Stimulated activated CD8-positive, alpha-beta memory T cell treated with anti-CD3 and anti-CD28 coated beads, Interleukin-2, amount 100 ng/mL, for 1 hour (primary cell): ENCODE data around the gene DSG2.

ENCODE experiments used
- DNase-seq, 2 donors: peaks; one replicate each; pipeline ENCODE4 v3.0.0-alpha.2; 2020; ENCODE audit warnings: low read depth in 2 of 2

The DSG2 gene

DNA sequence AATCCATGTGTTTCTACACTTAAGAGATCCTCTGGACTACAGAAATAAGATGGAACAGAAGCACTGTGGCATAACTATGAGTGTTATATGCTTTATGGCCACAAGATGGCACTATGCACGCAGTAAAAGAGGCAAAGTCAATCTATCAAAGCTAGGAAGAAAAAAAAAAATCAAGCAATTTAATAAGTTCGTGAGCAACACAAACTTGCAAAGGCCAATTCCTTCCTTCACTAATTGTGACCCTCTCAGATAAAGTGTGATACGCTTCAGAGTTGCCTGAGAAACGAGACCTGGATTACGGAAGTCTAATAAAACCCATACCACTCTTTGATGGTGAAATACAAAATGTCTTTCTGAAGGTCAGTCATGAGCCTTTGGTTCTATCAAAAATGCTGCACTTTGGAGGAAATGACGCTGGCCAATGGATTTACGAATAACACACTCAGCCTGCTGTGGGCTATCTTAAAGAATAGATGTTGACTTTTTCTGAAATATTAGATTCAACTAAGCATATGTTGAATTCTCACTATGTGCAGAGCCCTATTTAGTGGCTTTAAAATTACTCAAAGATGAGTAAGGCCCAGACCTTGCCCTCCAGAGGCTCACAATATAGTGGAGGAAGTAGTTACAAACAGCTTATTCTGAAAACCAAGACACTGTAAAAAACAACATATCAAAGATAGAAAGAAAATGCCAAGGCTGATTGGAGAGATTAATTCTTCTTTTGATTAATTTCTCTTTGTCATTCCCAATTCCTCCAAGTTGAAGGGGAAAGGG lies 58.2 kb downstream of the DSG2 start:
- DNase-seq, result no peak

DNA sequence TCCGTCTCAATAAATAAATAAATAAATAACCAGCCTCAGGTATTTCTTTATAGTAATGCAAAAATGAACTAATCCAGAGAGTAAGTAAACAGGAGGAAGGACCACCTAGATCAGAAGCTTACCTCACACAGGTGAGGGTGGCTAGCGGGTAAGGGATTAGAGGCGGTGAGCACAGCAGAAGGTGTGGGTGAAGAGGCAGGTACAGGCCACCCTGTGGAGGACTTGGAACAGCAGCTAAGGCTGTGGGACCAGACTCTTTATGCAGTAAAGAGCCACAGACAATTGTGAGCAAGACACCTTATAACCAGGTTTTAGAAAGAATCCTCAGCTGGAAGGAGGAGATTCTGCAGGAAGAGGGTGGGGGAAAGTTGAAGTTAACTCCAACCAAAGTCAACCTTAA lies 59.5 kb downstream of the DSG2 start:
- no peak for DNase-seq

GRCh38 chr18:31558567-31558966 lies 60.6 kb downstream of the DSG2 start:
- no peak for DNase-seq

DNA sequence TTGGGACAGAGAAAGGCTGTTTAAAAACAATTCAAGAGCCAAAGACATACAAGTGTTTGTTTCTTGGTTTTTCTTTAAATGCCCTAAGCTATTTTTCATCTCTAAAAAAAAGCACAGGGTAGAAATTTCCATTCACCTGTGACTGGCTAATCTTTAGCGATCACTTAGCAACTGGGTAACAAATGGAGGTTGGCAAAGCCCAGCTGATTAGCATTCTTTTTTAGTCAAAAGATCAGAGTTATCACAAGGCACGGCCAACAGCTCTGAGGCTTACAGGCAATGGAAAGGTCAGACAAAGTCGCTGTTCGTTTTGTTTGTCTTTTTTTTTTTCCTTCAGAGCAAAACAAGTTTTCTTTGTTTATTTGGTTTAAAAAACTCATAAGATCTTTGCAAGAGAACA lies 64.7 kb downstream of the DSG2 start:
- DNase-seq, result no peak

DNA sequence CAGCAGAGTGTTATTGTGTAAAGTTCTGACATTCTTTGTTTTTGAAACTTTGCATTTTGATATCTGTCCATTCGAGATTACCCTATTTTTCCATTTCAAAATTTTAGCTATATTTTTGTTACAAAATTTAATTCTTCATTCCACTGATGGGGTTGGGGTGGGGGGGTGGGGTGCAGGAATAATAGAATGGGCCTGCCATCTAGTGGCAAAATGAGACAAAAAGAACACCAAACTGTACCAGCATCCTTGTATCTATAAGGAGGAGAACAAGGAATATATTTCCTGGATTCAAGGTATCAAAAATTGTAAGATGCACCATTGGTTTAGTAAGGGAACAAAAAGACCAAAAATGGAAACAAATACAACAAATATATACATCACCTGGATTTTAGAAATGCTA lies 65.8 kb downstream of the DSG2 start:
- no peak for DNase-seq

DNA sequence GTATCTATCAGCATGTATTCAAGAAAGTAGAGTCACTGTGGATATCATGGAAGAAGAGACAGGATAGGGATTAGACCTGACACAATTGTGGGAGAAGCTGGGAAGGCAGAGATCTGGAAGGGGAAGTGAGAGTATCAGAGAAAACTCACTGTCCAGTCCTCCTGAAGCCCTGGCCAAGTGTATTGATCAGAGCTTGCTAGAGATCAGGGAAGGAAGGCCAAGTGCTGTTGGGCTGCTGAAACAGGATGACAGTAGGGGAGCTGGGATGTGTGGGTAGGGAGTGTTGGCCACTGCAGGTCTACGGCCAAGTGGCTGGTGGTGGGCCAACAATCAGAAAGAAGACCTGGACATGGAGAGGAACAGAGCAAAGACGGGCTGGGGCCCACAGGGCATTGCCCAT lies 67.4 kb downstream of the DSG2 start:
- no peak for DNase-seq

DNA sequence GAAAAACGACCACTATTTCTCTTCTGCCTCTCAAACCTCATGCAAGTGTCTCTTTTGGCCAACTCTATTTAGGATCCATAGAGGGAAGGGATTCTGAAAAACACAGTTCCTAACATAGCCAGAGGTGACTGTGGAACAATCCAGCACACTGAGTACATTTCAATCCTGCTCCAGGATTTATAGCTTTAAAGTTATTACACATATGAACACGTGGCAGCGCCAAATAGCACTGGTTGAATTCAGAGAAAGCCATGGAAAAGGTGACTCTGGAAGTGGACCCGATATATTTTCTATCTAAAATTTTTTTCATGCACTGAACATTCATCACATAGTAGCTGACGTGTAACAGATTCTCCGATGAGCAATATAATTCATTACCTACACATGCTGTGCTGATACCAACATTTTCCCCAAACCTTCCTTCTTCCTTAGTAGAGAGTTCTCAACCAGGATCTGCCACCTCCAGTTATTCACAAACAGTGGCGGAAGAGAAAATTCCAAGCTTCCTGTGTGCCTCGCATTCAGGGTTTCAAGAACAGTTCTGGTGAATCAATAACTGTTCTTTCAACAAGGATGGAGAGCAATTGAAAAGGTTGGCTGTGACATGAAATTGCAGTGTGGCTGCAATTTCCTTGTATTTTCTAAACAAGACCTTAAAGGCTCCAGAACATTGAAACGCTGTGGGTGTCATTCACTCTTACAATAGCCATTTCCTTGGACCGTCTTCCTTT lies 68.0 kb downstream of the DSG2 start:
- no peak for DNase-seq

GRCh38 chr18:31566576-31567306 lies 68.8 kb downstream of the DSG2 start:
- DNase-seq, result no peak

- no peak for DNase-seq
Observed at GRCh38 chr18:31572368-31572767, 74.4 kb downstream of the DSG2 start.

GRCh38 chr18:31573051-31573450 lies 75.1 kb downstream of the DSG2 start:
- no peak for DNase-seq

DNA sequence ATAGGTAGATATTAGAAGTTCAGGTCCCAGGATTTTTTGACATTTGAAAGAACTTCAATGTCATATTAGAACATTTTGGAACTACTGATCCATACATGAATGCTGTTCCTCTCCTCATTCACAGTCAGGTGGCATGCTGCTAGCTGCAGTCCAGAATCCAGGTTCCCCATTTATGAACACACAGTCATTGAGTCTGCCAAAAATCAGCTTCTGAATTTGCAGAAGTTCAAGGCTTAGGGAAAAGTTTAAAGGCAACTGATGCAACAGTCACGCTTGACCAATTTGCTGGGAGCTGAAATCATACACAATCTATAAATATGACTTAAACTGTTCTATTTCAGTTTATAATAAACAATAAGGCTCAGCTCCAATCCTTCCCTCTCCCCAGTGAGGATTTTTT lies 76.4 kb downstream of the DSG2 start:
- no peak for DNase-seq

GRCh38 chr18:31575515-31576257 lies 77.7 kb downstream of the DSG2 start:
- DNase-seq, result no peak

GRCh38 chr18:31576670-31577069 lies 78.7 kb downstream of the DSG2 start:
- no peak for DNase-seq

GRCh38 chr18:31577195-31577594 lies 79.2 kb downstream of the DSG2 start:
- DNase-seq, result no peak

GRCh38 chr18:31578126-31578525 lies 80.1 kb downstream of the DSG2 start:
- no peak for DNase-seq

GRCh38 chr18:31579375-31579774 lies 81.4 kb downstream of the DSG2 start:
- DNase-seq, result no peak

DNA sequence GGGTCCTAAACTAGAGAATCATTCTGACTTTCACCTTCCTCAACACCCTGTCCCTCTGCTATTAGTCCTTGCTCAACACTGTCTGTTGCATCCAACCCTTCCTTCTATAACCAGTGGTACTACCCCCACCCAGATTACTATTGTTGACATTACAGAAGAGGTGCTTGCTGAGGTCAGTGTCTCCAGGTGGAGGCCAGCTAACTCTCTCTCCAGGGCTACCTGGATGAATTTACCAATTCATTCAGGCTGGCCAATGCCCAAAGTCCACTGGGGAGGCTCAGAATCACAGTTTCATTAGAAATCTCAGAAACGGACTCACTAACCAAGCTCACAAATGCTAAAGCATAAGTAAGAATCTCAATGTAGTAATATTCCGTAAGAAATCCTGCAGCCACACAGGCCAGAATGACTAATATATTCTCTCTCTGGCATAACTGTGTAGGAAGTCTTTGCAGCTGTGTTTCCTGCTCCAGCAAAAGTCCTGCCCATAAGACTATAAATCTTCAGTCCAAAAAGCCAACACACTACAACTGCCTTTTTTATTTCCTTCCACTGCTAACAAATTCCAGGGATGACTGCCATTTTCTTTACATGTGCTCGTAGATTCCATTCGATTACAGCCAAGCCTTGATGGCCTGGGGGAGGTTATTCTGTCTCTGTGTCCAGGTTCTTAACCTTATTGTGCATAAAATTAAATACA lies 83.7 kb downstream of the DSG2 start:
- no peak for DNase-seq

GRCh38 chr18:31583185-31583854 lies 85.3 kb downstream of the DSG2 start:
- no peak for DNase-seq

DNA sequence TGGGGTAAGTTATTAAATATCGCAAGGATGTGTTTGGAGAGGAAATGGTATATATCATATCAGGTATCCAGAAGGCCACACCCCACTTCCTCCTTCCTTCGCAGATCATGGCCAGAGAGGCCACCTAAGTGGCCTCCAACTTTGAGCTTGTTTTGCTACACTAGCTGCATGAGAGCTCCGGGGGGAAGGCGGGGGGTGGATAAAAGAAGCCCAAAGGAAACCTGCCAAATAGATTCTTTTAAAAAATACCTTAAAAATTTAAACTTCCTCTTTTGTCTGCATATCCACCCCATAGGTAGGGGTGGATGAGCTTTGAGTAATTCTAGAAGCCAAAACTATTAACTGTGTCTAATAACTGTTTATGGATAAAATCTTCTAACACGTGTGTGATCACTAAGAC lies 88.0 kb downstream of the DSG2 start:
- DNase-seq, result no peak

- DNase-seq, result no peak
Observed at GRCh38 chr18:31586616-31587015, 88.6 kb downstream of the DSG2 start.

DNA sequence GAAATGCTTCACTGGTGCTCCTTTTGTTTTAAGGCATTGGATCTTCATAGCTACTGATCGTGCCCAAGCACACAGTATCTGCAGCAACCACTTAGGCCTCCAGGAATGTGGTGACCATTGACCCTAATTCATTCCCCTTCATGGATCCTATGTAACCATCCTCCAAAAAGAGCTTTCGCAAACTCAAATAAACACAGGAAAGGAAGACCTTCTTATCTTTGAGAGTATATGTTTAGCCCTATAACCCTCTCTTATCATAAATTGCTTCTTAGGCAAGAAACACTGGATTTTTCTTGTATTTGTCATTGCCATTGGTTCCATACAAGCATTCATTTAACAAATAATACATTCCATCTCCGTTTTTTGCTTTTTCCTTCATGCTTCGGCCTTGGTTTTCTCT lies 89.6 kb downstream of the DSG2 start:
- DNase-seq, result no peak
